Naive B cell (primary cell): ENCODE data around the gene LTB. TPM values are rescaled to one million over a fixed set of nuclear protein-coding genes. Genes with fewer than 3 reads are reported as not detected.
A peak's percentile ranks its signal among the peaks of the same experiment; 100 is the strongest.

Experiments used
- ATAC-seq, 2 donors: fragments of 150-1000 bp; cut with Tn5 transposase; 2 replicates each; pipeline ENCODE4 v1.10.0; 2021; ENCODE audit warnings: low read depth in 2 of 2, mild to moderate bottlenecking in 2 of 2, moderate library complexity in 2 of 2
- DNase-seq: peaks from one replicate; pipeline ENCODE4 v3.0.0; 2022
- H3K27ac Mint-ChIP-seq, 6 donors: one replicate each; pipeline ENCODE4 v1.8.0; 2020 to 2022; ENCODE audit warnings: mild to moderate bottlenecking in 6 of 6, mixed read lengths in 6 of 6, moderate library complexity in 5 of 6, inconsistent platforms in 2 of 6
- H3K27me3 Mint-ChIP-seq, 3 donors: one replicate each; pipeline ENCODE4 v1.8.0; 2021 to 2022; ENCODE audit warnings: mixed read lengths in 3 of 3, mild to moderate bottlenecking in 1 of 3
- H3K36me3 Mint-ChIP-seq, 2 donors: one replicate each; pipeline ENCODE4 v1.8.0; 2020 to 2022; ENCODE audit warnings: mixed read lengths in 2 of 2, inconsistent platforms in 1 of 2, mild to moderate bottlenecking in 1 of 2
- H3K4me1 Mint-ChIP-seq, 3 donors: one replicate each; pipeline ENCODE4 v1.8.0; 2020 to 2022; ENCODE audit warnings: mixed read lengths in 3 of 3, inconsistent platforms in 1 of 3, mild to moderate bottlenecking in 1 of 3, moderate library complexity in 1 of 3
- H3K4me3 Mint-ChIP-seq, 8 donors: one replicate each; pipeline ENCODE4 v1.8.0; 2020 to 2022; ENCODE audit warnings: mild to moderate bottlenecking in 8 of 8, mixed read lengths in 8 of 8, moderate library complexity in 8 of 8, inconsistent platforms in 2 of 8
- H3K9me3 Mint-ChIP-seq, 7 donors: one replicate each; pipeline ENCODE4 v1.8.0; 2020 to 2022; ENCODE audit warnings: mixed read lengths in 7 of 7, mild to moderate bottlenecking in 5 of 7, inconsistent platforms in 2 of 7, moderate library complexity in 1 of 7
- polyA plus RNA-seq, 6 donors: library from polyadenylated mRNA; unstranded; fragments of 300-500 nt; fragmentation: Illumina TruSeq; gene quantifications; one replicate each; pipeline ENCODE4 v1.2.3, GENCODE V29; 2021; ENCODE audit warnings: low read depth in 6 of 6

LTB gene
- polyA plus RNA-seq, 6 donors from 2014 or later = 1,940 to 3,141 (median 2,206) TPM

GRCh38 chr6:31546958-31547726 is 35.1 kb downstream of the LTB start, which contains the start of gene NFKBIL1:
Gene NFKBIL1, plus strand, starts transcription at chr6:31547608. Its CDS starts 87 bp downstream, at chr6:31547695.
- peaks cover 0 to 5% of the 10 kb centered on the region in 2 donors for H3K36me3 Mint-ChIP-seq
- H3K4me3 Mint-ChIP-seq = peak within 1 kb of the TSS; percentile 84 to 95 (median 91)
- DNase-seq (peak; percentile 92), ATAC-seq (peak; percentile 89 to 90)
- peaks cover 26 to 55% (median 27%) of the 10 kb centered on the region in 3 donors for H3K4me1 Mint-ChIP-seq
- H3K9me3 Mint-ChIP-seq = no peaks in the 10 kb centered on the region
- no peaks in the 10 kb centered on the region for H3K27me3 Mint-ChIP-seq
- H3K27ac Mint-ChIP-seq = peak within 1 kb of the TSS; percentile 83 to 98 (median 96)

DNA sequence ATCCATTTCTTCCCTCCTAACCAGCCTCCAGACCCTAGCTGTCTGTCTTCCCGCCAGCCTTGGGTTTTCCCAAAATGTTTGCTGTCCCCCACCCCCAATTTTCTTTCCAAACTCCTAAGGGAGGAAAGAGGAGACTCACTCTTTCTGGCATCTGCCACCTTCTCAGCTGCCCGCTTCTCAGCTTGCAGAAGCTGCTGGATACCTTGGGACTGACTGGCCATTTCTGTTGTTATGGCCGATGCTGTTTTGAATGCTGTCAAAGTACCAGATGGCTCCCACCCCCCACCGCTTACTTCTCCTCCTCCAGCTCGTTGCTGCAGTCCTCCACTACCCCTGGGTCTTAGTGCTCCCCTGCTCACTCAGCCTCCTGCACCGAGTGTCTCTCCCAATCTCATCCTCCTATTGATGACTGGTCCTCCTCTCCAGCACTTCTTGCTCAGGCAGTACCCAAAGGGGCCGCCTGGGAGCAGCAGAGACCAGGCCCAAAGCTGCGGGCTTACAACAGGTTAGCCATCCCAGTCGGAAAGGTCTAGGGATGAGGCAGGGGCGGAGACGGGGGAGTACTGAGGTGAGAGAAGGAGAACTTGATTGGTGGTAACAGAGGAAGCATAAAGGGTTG is 35.8 kb downstream of the LTB start, which contains the start of gene ATP6V1G2:
ATP6V1G2 (minus strand) TSS at position 270 of the 619 bp plus-strand sequence; CDS start at position 221, 49 bp downstream.
- H3K9me3 Mint-ChIP-seq = no peaks in the 10 kb centered on the region
- no peaks in the 10 kb centered on the region for H3K27me3 Mint-ChIP-seq
- H3K4me1 Mint-ChIP-seq = peaks cover 26 to 52% (median 28%) of the 10 kb centered on the region in 3 donors
- ATAC-seq (peak; percentile 45), DNase-seq (peak; percentile 77)
- H3K36me3 Mint-ChIP-seq = peaks cover 0 to 5% of the 10 kb centered on the region in 2 donors
- H3K4me3 Mint-ChIP-seq = peak within 1 kb of the TSS; percentile 84 to 95 (median 91)
- H3K27ac Mint-ChIP-seq = peak within 1 kb of the TSS; percentile 83 to 98 (median 96)

DNA sequence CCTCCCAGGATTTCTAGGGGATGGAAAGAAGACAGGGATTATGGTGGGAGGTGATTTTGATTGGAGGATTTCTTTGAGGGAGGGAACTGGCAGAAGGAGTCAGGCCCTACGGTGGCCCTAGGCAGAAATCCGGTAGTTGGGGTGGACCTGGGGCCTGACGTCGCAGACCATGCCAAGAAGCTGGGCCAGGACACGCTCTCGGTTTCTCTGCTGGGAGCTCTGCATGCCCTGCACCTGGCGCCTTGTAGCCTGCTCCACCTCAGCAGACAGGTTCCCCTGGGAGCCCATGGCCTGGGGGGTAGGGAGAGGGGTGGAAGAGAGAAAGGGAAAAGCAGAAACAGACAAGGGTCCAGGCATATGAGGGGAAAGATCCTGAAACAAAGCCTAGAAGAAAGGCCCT is 36.9 kb downstream of the LTB start:
- Mint-ChIP-seq H3K36me3 (peaks cover 2 to 5% of the 10 kb centered on the region in 2 donors), H3K27ac (peak overlapping the region in 1 of 6 donors; percentile 75), H3K27me3 (no peaks in the 10 kb centered on the region), H3K9me3 (no peaks in the 10 kb centered on the region), H3K4me1 (peaks cover 32 to 53% (median 32%) of the 10 kb centered on the region in 3 donors), H3K4me3 (peak overlapping the region in 3 of 8 donors; percentile 13 to 72 (median 46))
- ATAC-seq = no peak
- DNase-seq = no peak

DNA sequence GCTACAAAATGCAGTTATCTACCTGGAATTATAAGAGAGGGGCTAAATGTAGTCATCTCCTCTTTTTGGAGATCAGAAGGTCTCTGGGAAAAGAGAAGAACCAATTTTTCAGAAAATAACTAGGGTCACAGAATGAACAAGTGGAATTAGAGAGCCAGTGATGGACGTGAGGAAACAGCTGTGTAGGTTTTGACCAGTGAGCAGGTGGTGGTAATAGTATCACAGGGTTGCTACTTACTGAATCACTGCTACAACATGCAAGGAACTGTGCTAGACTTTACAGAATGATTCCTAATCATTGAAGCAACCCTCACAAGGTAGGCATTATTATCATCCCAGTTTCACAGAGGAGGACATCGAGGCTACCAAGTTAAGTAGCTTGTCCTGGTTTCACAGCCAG is 37.5 kb downstream of the LTB start:
- Mint-ChIP-seq H3K36me3 (peaks cover 7 to 10% of the 10 kb centered on the region in 2 donors), H3K27me3 (no peaks in the 10 kb centered on the region), H3K27ac (no peak overlapping the region), H3K9me3 (no peaks in the 10 kb centered on the region), H3K4me3 (peak overlapping the region in 3 of 8 donors; percentile 40 to 61 (median 49)), H3K4me1 (peaks cover 35 to 55% (median 38%) of the 10 kb centered on the region in 3 donors)
- ATAC-seq (no peak), DNase-seq (no peak)

DNA sequence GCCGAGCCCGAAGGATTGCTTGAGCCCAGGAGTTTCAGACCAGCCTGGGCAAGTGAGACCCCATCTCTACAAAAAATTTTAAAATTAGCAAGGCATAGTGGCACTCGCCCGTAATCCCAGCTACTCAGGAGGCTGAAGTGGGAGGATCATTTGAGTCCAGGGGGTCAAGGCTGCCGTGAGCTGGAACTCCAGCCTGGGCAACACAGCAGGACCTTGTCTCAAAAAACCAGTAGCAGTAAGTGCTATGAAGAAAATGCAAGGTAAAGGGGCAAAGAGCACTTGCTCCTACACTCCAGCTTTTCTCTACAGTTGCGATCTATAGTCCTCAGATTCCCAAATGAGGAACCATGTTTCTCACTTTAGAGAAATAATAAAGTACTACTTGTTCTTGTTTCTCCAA is 38.6 kb downstream of the LTB start:
- no peak for ATAC-seq
- H3K27me3 Mint-ChIP-seq = no peaks in the 10 kb centered on the region
- peak overlapping the region in 1 of 6 donors; percentile 97 for H3K27ac Mint-ChIP-seq
- peaks cover 11 to 17% of the 10 kb centered on the region in 2 donors for H3K36me3 Mint-ChIP-seq
- peaks cover 44 to 60% (median 48%) of the 10 kb centered on the region in 3 donors for H3K4me1 Mint-ChIP-seq
- H3K9me3 Mint-ChIP-seq = no peaks in the 10 kb centered on the region
- DNase-seq = no peak
- peak overlapping the region in 2 of 8 donors; percentile 52 to 100 for H3K4me3 Mint-ChIP-seq

GRCh38 chr6:31541658-31542521 is 40.3 kb downstream of the LTB start, which contains the start of gene DDX39B:
Gene DDX39B, minus strand, starts transcription at chr6:31542003. Its CDS starts 1,471 bp downstream, at chr6:31540532.
- H3K36me3 Mint-ChIP-seq = peaks cover 10 to 22% of the 10 kb centered on the region in 2 donors
- H3K4me1 Mint-ChIP-seq = peaks cover 42 to 53% (median 45%) of the 10 kb centered on the region in 3 donors
- no peaks in the 10 kb centered on the region for H3K27me3 Mint-ChIP-seq

DNA sequence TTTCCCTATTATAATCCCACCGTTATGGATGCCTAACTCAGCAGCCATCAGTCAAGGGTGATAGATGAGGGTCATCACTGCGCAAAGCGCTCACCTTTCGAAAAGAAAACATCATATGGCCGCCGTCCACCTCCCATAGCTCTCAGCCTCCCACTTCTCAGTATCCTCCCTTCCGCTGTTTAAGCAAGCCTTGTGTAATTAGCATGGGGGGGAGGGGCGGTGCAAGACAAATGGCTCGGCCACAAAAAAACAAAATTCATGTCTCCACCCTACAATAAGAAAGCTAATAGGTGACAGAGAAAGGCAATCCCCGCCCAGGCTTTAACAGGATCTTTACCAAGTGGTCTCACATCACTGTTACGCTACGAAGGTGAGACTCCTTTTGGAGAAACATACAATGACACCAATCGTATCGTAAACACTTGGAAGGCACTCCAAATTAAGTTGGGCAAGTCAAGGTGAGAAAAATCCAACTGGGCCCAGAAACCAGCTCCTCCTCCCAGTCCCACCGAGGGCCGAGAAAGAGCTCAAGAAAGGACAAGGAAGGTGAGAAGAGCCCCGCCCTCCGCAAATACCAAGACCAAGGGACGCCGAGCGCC is 41.1 kb downstream of the LTB start:
- H3K9me3 Mint-ChIP-seq = no peaks in the 10 kb centered on the region
- peaks cover 36 to 47% (median 42%) of the 10 kb centered on the region in 3 donors for H3K4me1 Mint-ChIP-seq
- peak; percentile 35 to 42 for ATAC-seq
- peak; percentile 69 for DNase-seq
- H3K4me3 Mint-ChIP-seq = peak overlapping the region; percentile 90 to 100 (median 99)
- H3K36me3 Mint-ChIP-seq = peaks cover 15 to 22% of the 10 kb centered on the region in 2 donors
- no peaks in the 10 kb centered on the region for H3K27me3 Mint-ChIP-seq
- H3K27ac Mint-ChIP-seq = peak overlapping the region; percentile 97 to 100 (median 100)

More at GRCh38 chr6:31541658-31542521, 40.3 kb downstream of the LTB start, which contains the start of gene DDX39B:
- Mint-ChIP-seq H3K4me3 (peak within 1 kb of the TSS; percentile 90 to 100 (median 99)), H3K27ac (peak within 1 kb of the TSS; percentile 97 to 100 (median 100)), H3K9me3 (no peaks in the 10 kb centered on the region)
- DNase-seq (peak; percentile 91), ATAC-seq (peak; percentile 73 to 75)

GRCh38 chr6:31540640-31541039 is 41.6 kb downstream of the LTB start:
- Mint-ChIP-seq H3K27me3 (no peaks in the 10 kb centered on the region), H3K36me3 (peaks cover 20 to 22% of the 10 kb centered on the region in 2 donors), H3K4me3 (peak overlapping the region; percentile 90 to 100 (median 99)), H3K27ac (peak overlapping the region in 5 of 6 donors; percentile 94 to 100 (median 100)), H3K9me3 (no peaks in the 10 kb centered on the region), H3K4me1 (peaks cover 37 to 49% (median 48%) of the 10 kb centered on the region in 3 donors)
- no peak for ATAC-seq
- no peak for DNase-seq

GRCh38 chr6:31538805-31539400 is 43.3 kb downstream of the LTB start:
- H3K9me3 Mint-ChIP-seq = no peaks in the 10 kb centered on the region
- H3K36me3 Mint-ChIP-seq = peaks cover 22 to 25% of the 10 kb centered on the region in 2 donors
- DNase-seq (no peak), ATAC-seq (no peak)
- peak overlapping the region in 7 of 8 donors; percentile 22 to 100 (median 79) for H3K4me3 Mint-ChIP-seq
- no peaks in the 10 kb centered on the region for H3K27me3 Mint-ChIP-seq
- H3K27ac Mint-ChIP-seq = peak overlapping the region in 5 of 6 donors; percentile 2 to 97 (median 39)
- H3K4me1 Mint-ChIP-seq = peaks cover 35 to 56% (median 49%) of the 10 kb centered on the region in 3 donors

DNA sequence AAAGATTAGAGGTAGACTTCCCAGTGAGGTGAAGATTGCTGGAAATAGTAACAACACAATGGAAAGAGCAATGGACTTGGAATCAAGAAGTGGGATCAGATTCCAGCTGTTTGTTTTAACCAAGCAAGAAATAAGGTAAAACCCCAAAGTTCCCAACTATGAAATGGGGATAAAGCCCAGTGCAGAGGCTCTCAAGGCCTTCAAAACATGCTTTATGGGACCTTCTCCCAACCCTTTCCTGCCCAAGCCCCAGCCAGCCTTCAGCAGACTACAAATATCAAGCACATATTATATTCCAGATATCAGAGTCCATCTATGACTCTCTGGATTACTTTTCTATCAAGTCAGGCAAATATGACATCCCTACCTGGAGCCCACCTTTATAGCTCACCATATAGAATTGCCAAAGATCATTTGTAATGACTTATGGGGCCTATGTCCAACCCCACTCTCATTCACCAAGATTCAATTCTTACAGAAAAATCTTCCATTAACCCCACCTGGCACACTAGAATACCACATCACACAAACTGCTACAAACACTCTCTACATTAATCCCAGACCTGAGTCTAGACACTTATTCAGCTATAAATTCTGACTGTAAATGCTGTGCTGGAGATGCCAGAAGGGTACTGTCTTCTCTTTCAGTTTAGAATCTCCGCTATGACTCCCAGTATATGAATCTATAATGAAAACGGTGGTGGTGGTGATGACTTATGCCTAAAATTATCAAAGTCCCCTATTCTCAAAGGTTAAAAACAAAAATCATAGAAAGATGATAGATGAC is 46.5 kb downstream of the LTB start:
- Mint-ChIP-seq H3K36me3 (peaks cover 25 to 27% of the 10 kb centered on the region in 2 donors), H3K4me1 (peaks cover 35 to 42% (median 42%) of the 10 kb centered on the region in 3 donors), H3K27me3 (no peaks in the 10 kb centered on the region), H3K4me3 (peak overlapping the region in 1 of 8 donors; percentile 37), H3K27ac (peak overlapping the region in 3 of 6 donors; percentile 36 to 72 (median 38)), H3K9me3 (no peaks in the 10 kb centered on the region)
- ATAC-seq (no peak), DNase-seq (no peak)

DNA sequence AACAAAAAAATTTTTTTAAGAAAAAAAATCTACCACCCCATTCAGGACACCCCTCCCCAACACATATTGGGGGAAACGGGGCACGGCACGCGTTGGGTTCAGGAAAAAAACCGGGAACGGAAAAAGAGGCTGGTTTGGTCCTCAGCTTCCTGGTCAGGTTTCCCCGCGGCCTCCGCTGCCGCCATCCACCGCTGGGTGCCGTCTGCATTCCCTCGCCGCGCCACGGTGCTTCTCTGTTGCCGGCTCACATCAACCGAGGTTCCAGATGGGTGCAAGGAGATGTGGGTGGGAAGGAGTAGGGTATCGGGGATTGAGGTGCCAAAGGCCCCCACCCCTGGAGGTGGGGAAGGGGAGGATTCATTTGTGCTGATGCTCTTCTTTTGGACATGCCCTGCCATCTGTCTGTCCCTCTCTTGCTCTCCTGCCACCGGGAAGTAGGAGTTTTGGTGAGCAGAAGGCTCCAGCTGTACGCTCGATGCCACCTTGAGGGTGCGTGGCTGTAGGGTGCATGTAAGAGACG is 47.6 kb downstream of the LTB start:
- peaks cover 26 to 27% of the 10 kb centered on the region in 2 donors for H3K36me3 Mint-ChIP-seq
- H3K4me1 Mint-ChIP-seq = peaks cover 30 to 34% (median 33%) of the 10 kb centered on the region in 3 donors
- no peaks in the 10 kb centered on the region for H3K27me3 Mint-ChIP-seq
- no peak overlapping the region for H3K4me3 Mint-ChIP-seq
- H3K27ac Mint-ChIP-seq = peak overlapping the region in 1 of 6 donors; percentile 28
- ATAC-seq (no peak), DNase-seq (no peak)
- no peaks in the 10 kb centered on the region for H3K9me3 Mint-ChIP-seq
